Mucosa of gallbladder (tissue), 1 donor: ENCODE measurements around the gene FLRT3. TPM values are rescaled to one million over a fixed set of nuclear protein-coding genes. Genes with fewer than 3 reads are reported as not detected.

Source experiments
- DNase-seq: peaks from one replicate; pipeline ENCODE4 v3.0.0-alpha.2; 2020; ENCODE audit warnings: low spot score
- total RNA-seq: library from RNA; stranded (reverse); gene quantifications from one replicate; pipeline ENCODE4 v1.2.1, GENCODE V29; 2021
- donor health status: DM: no; HTN: no; CAD: no.

FLRT3 gene
- total RNA-seq, 1 donor from 2014 or later: 33.2 TPM

- no peak for DNase-seq
These were observed 17.7 kb downstream of the FLRT3 start for GRCh38 chr20:14319704-14320103.

GRCh38 chr20:14313341-14314020 is 23.9 kb downstream of the FLRT3 start:
- no peak for DNase-seq

GRCh38 chr20:14312001-14312400 is 25.4 kb downstream of the FLRT3 start:
- no peak for DNase-seq

GRCh38 chr20:14310977-14311627 is 26.3 kb downstream of the FLRT3 start:
- DNase-seq: no peak

- DNase-seq: no peak
These were observed 29.5 kb downstream of the FLRT3 start for GRCh38 chr20:14307956-14308355.

GRCh38 chr20:14304472-14304871 is 32.9 kb downstream of the FLRT3 start:
- DNase-seq: no peak

- no peak for DNase-seq
These were observed 33.8 kb downstream of the FLRT3 start for GRCh38 chr20:14303651-14304050.

GRCh38 chr20:14303106-14303505 is 34.3 kb downstream of the FLRT3 start:
- DNase-seq: no peak

- no peak for DNase-seq
These were observed 37.6 kb downstream of the FLRT3 start for GRCh38 chr20:14299831-14300230.

GRCh38 chr20:14295770-14296309 is 41.6 kb downstream of the FLRT3 start:
- no peak for DNase-seq

- DNase-seq: peak; percentile 51
These were observed 42.2 kb downstream of the FLRT3 start for GRCh38 chr20:14295238-14295637.

- DNase-seq: no peak
These were observed 45.9 kb downstream of the FLRT3 start for GRCh38 chr20:14291502-14291901.

GRCh38 chr20:14288341-14289330 is 48.8 kb downstream of the FLRT3 start:
- DNase-seq: no peak

- no peak for DNase-seq
These were observed 53.0 kb downstream of the FLRT3 start for GRCh38 chr20:14284443-14284842.

- no peak for DNase-seq
These were observed 55.3 kb downstream of the FLRT3 start for GRCh38 chr20:14282140-14282539.
